A549 (cell line): ENCODE measurements around the gene PTPRN2. TPM values are rescaled to one million over a fixed set of nuclear protein-coding genes. Genes with fewer than 3 reads are reported as not detected.
"Not testable (repeated sequence)": the region's sequence is repeated elsewhere in the genome, so short reads cannot be mapped to it uniquely, and the experiment has no call there.

Source experiments
- ATAC-seq, 2 experiments: fragments of 200-7000 bp in 1 of 2; fragments of >200 bp in 1 of 2; cut with Nextera tagmentation in 1 of 2; cut with Tn5 transposase in 1 of 2; 3 replicates each; pipeline versions ENCODE4 v1.8.0 to v1.9.1; 2018 to 2020; ENCODE audit warnings: mild to moderate bottlenecking in 1 of 2, moderate library complexity in 1 of 2
- CTCF ChIA-PET: fragments of 300-600 bp; sonication (Branson Sonifier 250); formaldehyde crosslinking; extraction: SDS; loops from one replicate; lab custom pipeline; 2021; ENCODE audit warnings: antibody characterized with exemption, inconsistent platforms; lab: Yijun Ruan, JAX
- POLR2A ChIA-PET: fragments of 350-600 bp; formaldehyde crosslinking; extraction: SDS; loops from one replicate; lab custom pipeline; 2021; ENCODE audit warnings: antibody characterized with exemption, inconsistent platforms; lab: Yijun Ruan, JAX
- DNase-seq, 2 experiments: peaks; one replicate each; pipeline versions ENCODE4 v3.0.0 to v3.0.0-alpha.2; 2011 to 2016; ENCODE audit warnings: low read depth in 1 of 2, low spot score in 1 of 2
- FAIRE-seq: peaks from 2 replicates; lab custom pipeline; 2011; peaks lifted over from hg19 to GRCh38; lab: Jason Lieb, UNC
- H3K27ac ChIP-seq, 2 experiments: fragments of >200 bp; sonication (Bioruptor Twin); formaldehyde crosslinking; 3 replicates each; pipeline ENCODE4 v1.5.1; 2016 to 2017
- H3K4me1 ChIP-seq: fragments of >200 bp; sonication (Bioruptor Twin); formaldehyde crosslinking; 3 replicates; pipeline ENCODE4 v1.6.1; 2016
- H3K4me2 ChIP-seq: fragments of >200 bp; sonication (Bioruptor Twin); formaldehyde crosslinking; 3 replicates; pipeline ENCODE4 v1.6.1; 2016
- H3K4me3 ChIP-seq: fragments of >200 bp; sonication (Bioruptor Twin); formaldehyde crosslinking; 3 replicates; pipeline ENCODE4 v1.5.1; 2016
- H3K9me3 ChIP-seq: fragments of >200 bp; sonication (Bioruptor Twin); formaldehyde crosslinking; 3 replicates; pipeline ENCODE4 v1.6.1; 2016
- CBX2 ChIP-seq: fragments of 200-600 bp; sonication (generic); IDR thresholded peaks from 2 replicates; pipeline ENCODE4 v1.6.1; 2016; ENCODE audit warnings: low read depth, mild to moderate bottlenecking, borderline replicate concordance
- CBX8 ChIP-seq: fragments of 200-600 bp; sonication (generic); IDR thresholded peaks from 2 replicates; pipeline ENCODE4 v1.6.1; 2016
- CEBPB ChIP-seq, 2 experiments: fragments of >200 bp in 1 of 2; sonication (Bioruptor Twin) in 1 of 2; formaldehyde crosslinking in 1 of 2; IDR thresholded peaks; 2 replicates each; pipeline ENCODE4 v1.6.1; 2012 to 2016
- CHD4 ChIP-seq: fragments of 200-600 bp; sonication (generic); IDR thresholded peaks from 2 replicates; pipeline ENCODE4 v1.6.1; 2016; ENCODE audit warnings: antibody characterized with exemption, mild to moderate bottlenecking, borderline replicate concordance
- EHF ChIP-seq: fragments of 250-450 bp; sonication (Bioruptor Pico); IDR thresholded peaks from 2 replicates; pipeline ENCODE4 v1.5.0; 2020; ENCODE audit warnings: mild to moderate bottlenecking
- FOSB ChIP-seq: fragments of 250-450 bp; sonication (Bioruptor Pico); IDR thresholded peaks from 2 replicates; pipeline ENCODE4 v1.5.0; 2020; ENCODE audit warnings: mild to moderate bottlenecking, moderate library complexity
- FOSL2 ChIP-seq, 2 experiments: fragments of 450-650 bp in 1 of 2; fragments of >200 bp in 1 of 2; sonication (Bioruptor Twin) in 1 of 2; formaldehyde crosslinking; IDR thresholded peaks; 2 replicates each; pipeline versions ENCODE4 v1.5.0 to v1.6.1; 2016 to 2020; ENCODE audit warnings: mild to moderate bottlenecking in 1 of 2, moderate library complexity in 1 of 2
- GATA3 ChIP-seq: IDR thresholded peaks from 2 replicates; pipeline ENCODE4 v1.6.1; 2012; ENCODE audit warnings: borderline replicate concordance
- HEYL ChIP-seq: fragments of 250-450 bp; sonication (Bioruptor Pico); IDR thresholded peaks from 2 replicates; pipeline ENCODE4 v1.8.0; 2021; ENCODE audit warnings: mild to moderate bottlenecking, moderate library complexity
- HOXA7 ChIP-seq: fragments of 250-450 bp; sonication (Bioruptor Pico); IDR thresholded peaks from 2 replicates; pipeline ENCODE4 v1.5.0; 2020; ENCODE audit warnings: mild to moderate bottlenecking, moderate library complexity
- HOXB13 ChIP-seq: fragments of 250-450 bp; sonication (Bioruptor Pico); IDR thresholded peaks from 2 replicates; pipeline ENCODE4 v1.5.0; 2020; ENCODE audit warnings: low read depth, mild to moderate bottlenecking, moderate library complexity
- HOXB5 ChIP-seq: fragments of 250-450 bp; sonication (Bioruptor Pico); IDR thresholded peaks from 2 replicates; pipeline ENCODE4 v1.5.0; 2020; ENCODE audit warnings: mild to moderate bottlenecking, moderate library complexity
- JUN ChIP-seq, 2 experiments: fragments of >200 bp; sonication (Bioruptor Twin); formaldehyde crosslinking; IDR thresholded peaks; 2 replicates in 1 of 2; 3 replicates in 1 of 2; pipeline ENCODE4 v1.6.1; 2016 to 2017
- MAFK ChIP-seq: fragments of 450-650 bp; IDR thresholded peaks from 2 replicates; pipeline ENCODE4 v1.6.1; 2014; ENCODE audit not compliant: partially characterized antibody
- MYC ChIP-seq: IDR thresholded peaks from 2 replicates; pipeline ENCODE4 v1.6.1; 2012; ENCODE audit warnings: mild to moderate bottlenecking, inconsistent platforms, low read length, improper control_type of control experiment, borderline replicate concordance
- NFE2L2 ChIP-seq: fragments of 150-350 bp; conservative IDR thresholded peaks from 2 replicates; pipeline ENCODE4 v1.6.1; 2014; ENCODE audit warnings: low read length
- NPAS2 ChIP-seq: fragments of 250-450 bp; sonication (Bioruptor Pico); IDR thresholded peaks from 2 replicates; pipeline ENCODE4 v1.8.0; 2022; ENCODE audit warnings: mild to moderate bottlenecking, moderate library complexity, borderline replicate concordance
- PHF8 ChIP-seq: fragments of 200-600 bp; sonication (generic); IDR thresholded peaks from 2 replicates; pipeline ENCODE4 v1.6.1; 2016; ENCODE audit warnings: low read depth, mild to moderate bottlenecking, antibody characterized with exemption, moderate library complexity, borderline replicate concordance
- POLR2AphosphoS2 ChIP-seq: conservative IDR thresholded peaks from 2 replicates; pipeline ENCODE4 v1.6.1; 2012; ENCODE audit warnings: low read length, improper control_type of control experiment, inconsistent platforms
- RARB ChIP-seq: fragments of 250-450 bp; sonication (Bioruptor Pico); IDR thresholded peaks from 2 replicates; pipeline ENCODE4 v1.8.0; 2021; ENCODE audit warnings: mild to moderate bottlenecking, moderate library complexity
- RCOR1 ChIP-seq: fragments of 150-350 bp; IDR thresholded peaks from 2 replicates; pipeline ENCODE4 v1.6.1; 2014; ENCODE audit warnings: antibody characterized with exemption, low read length, low read depth
- RFX5 ChIP-seq: fragments of 450-650 bp; IDR thresholded peaks from 2 replicates; pipeline ENCODE4 v1.7.1; 2014; ENCODE audit warnings: antibody characterized with exemption, mild to moderate bottlenecking, moderate library complexity
- RNF2 ChIP-seq: fragments of 200-600 bp; sonication (generic); IDR thresholded peaks from 2 replicates; pipeline ENCODE4 v1.6.1; 2016; ENCODE audit warnings: low read depth, mild to moderate bottlenecking, antibody characterized with exemption, moderate library complexity, borderline replicate concordance
- TP53 ChIP-seq: fragments of 250-450 bp; sonication (Bioruptor Pico); IDR thresholded peaks from 2 replicates; pipeline ENCODE4 v1.5.0; 2021; ENCODE audit warnings: mild to moderate bottlenecking, moderate library complexity
- ZFP36 ChIP-seq: fragments of 450-650 bp; IDR thresholded peaks from 2 replicates; pipeline ENCODE4 v1.6.1; 2014; ENCODE audit warnings: borderline replicate concordance; ENCODE audit not compliant: partially characterized antibody
- ZNF302 ChIP-seq: fragments of 250-450 bp; sonication (Bioruptor Pico); IDR thresholded peaks from 2 replicates; pipeline ENCODE4 v1.9.0; 2021; ENCODE audit warnings: inconsistent platforms, mild to moderate bottlenecking, moderate library complexity
- ZSCAN20 ChIP-seq: fragments of 250-450 bp; sonication (Bioruptor Pico); IDR thresholded peaks from 2 replicates; pipeline ENCODE4 v1.8.0; 2022; ENCODE audit warnings: mild to moderate bottlenecking, moderate library complexity
- WGBS: methylation state at CpG from one replicate; pipeline ENCODE4 v1.1.6; 2017; ENCODE audit errors: missing lambda C conversion rate; 5-methylcytosine and 5-hydroxymethylcytosine counted together
- polyA plus RNA-seq, 4 experiments: library from polyadenylated mRNA; depleted of rRNA in 3 of 4; stranded (reverse); fragments of >200 nt; fragmentation: RNase III in 1 of 4; extraction: RNeasy Plus Mini Kit Qiagen cat#74134 plus additional on column Dnase treatment in 1 of 4; gene quantifications; 2 replicates in 3 of 4; 3 replicates in 1 of 4; pipeline ENCODE4 v1.2.3, GENCODE V29; 2011 to 2017
- TF ChIP-seq, protein P1 (sequence below): fragments of 250-450 bp; sonication (Bioruptor Pico); IDR thresholded peaks from 2 replicates; pipeline ENCODE4 v1.5.0; 2020; ENCODE audit warnings: low read depth, mild to moderate bottlenecking, moderate library complexity
- TF ChIP-seq, protein P2 (sequence below): IDR thresholded peaks from 2 replicates; pipeline ENCODE4 v1.6.1; 2012
- TF ChIP-seq, protein P3 (sequence below): fragments of 200-600 bp; sonication (generic); IDR thresholded peaks from 2 replicates; pipeline ENCODE4 v1.6.1; 2016; ENCODE audit warnings: antibody characterized with exemption, mild to moderate bottlenecking, moderate library complexity
- TF ChIP-seq, protein P4 (sequence below): fragments of >200 bp; sonication (Bioruptor Twin); formaldehyde crosslinking; IDR thresholded peaks from 2 replicates; pipeline ENCODE4 v1.6.1; 2016
- TF ChIP-seq, protein P5 (sequence below): IDR thresholded peaks from 2 replicates; pipeline ENCODE4 v1.6.1; 2012; ENCODE audit warnings: low read depth, borderline replicate concordance
- TF ChIP-seq, protein P6 (sequence below): fragments of >200 bp; sonication (Bioruptor Twin); formaldehyde crosslinking; IDR thresholded peaks from 3 replicates; pipeline ENCODE4 v1.6.1; 2016
- TF ChIP-seq, protein P7 (sequence below): fragments of 150-350 bp; IDR thresholded peaks from 2 replicates; pipeline ENCODE4 v1.6.1; 2014; ENCODE audit warnings: low read depth, mild to moderate bottlenecking, low read length

Gene PTPRN2
- polyA plus RNA-seq, 2 of the 4 experiments (the other 2 are of a cell fraction), result 0.41 to 1.2 TPM

DNA sequence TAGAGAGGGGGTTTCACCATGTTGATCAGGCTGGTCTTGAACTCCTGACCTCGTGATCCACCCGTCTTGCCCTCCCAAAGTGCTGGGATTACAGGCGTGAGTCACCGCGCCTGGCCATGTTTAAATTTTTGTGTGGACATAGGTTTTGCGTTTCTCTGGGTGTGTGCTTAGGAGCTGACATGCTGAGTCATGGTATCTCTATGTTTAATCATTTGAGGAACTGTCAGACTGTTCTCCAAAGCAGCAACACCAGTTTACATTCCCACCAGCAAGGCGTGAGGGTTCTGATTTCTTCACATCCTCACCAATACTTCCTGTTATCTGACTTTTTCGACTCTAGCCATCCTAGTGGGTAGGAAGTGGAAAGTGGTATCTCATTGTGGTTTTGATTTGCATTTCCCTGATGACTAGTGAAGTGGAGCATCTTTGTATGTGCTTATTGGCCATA lies 1097.1 kb downstream of the PTPRN2 start (continued):
- TF ChIP-seq JUN (IDR thresholded peaks at IDR 0.05), result peak; percentile 40 to 43; a peak in 2 of 5 replicates
- no peak for TF ChIP-seq NPAS2 (CRISPR knock-in tag)
- peak; percentile 94 for TF ChIP-seq NFE2L2
- TF ChIP-seq, protein P1, sequence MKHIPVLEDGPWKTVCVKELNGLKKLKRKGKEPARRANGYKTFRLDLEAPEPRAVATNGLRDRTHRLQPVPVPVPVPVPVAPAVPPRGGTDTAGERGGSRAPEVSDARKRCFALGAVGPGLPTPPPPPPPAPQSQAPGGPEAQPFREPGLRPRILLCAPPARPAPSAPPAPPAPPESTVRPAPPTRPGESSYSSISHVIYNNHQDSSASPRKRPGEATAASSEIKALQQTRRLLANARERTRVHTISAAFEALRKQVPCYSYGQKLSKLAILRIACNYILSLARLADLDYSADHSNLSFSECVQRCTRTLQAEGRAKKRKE (CRISPR knock-in tag), result no peak
- TF ChIP-seq, protein P2, sequence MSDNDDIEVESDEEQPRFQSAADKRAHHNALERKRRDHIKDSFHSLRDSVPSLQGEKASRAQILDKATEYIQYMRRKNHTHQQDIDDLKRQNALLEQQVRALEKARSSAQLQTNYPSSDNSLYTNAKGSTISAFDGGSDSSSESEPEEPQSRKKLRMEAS, result peak; percentile 75
- TF ChIP-seq RARB (CRISPR knock-in tag), result no peak
- TF ChIP-seq RFX5, result peak; percentile 55; the same call in 1 of the 2 replicates
- no peak for TF ChIP-seq PHF8
- no peak for TF ChIP-seq HOXA7 (CRISPR knock-in tag)
- no peak; the same call in 1 of the 2 replicates for TF ChIP-seq CHD4
- TF ChIP-seq FOSB, result no peak
- TF ChIP-seq CBX8, result no peak
- no peak for TF ChIP-seq RNF2
- TF ChIP-seq RCOR1, result no peak
- no peak for TF ChIP-seq ZSCAN20
- peak in 1 of 2 experiments; percentile 77; a peak in 2 of 4 replicates for TF ChIP-seq CEBPB (IDR thresholded peaks at IDR 0.05)
- no peak for TF ChIP-seq MYC
- no peak for TF ChIP-seq HOXB13 (CRISPR knock-in tag)
- TF ChIP-seq HEYL (CRISPR knock-in tag), result no peak
- no peak for TF ChIP-seq CBX2
- TF ChIP-seq EHF (CRISPR knock-in tag), result peak; percentile 36; the same call in 1 of the 2 replicates
- TF ChIP-seq ZNF302 (CRISPR knock-in tag), result 0 out of 2 replicates have a peak, but pooled peaks have one; percentile 21
- TF ChIP-seq HOXB5 (CRISPR knock-in tag), result no peak
- TF ChIP-seq, protein P3, sequence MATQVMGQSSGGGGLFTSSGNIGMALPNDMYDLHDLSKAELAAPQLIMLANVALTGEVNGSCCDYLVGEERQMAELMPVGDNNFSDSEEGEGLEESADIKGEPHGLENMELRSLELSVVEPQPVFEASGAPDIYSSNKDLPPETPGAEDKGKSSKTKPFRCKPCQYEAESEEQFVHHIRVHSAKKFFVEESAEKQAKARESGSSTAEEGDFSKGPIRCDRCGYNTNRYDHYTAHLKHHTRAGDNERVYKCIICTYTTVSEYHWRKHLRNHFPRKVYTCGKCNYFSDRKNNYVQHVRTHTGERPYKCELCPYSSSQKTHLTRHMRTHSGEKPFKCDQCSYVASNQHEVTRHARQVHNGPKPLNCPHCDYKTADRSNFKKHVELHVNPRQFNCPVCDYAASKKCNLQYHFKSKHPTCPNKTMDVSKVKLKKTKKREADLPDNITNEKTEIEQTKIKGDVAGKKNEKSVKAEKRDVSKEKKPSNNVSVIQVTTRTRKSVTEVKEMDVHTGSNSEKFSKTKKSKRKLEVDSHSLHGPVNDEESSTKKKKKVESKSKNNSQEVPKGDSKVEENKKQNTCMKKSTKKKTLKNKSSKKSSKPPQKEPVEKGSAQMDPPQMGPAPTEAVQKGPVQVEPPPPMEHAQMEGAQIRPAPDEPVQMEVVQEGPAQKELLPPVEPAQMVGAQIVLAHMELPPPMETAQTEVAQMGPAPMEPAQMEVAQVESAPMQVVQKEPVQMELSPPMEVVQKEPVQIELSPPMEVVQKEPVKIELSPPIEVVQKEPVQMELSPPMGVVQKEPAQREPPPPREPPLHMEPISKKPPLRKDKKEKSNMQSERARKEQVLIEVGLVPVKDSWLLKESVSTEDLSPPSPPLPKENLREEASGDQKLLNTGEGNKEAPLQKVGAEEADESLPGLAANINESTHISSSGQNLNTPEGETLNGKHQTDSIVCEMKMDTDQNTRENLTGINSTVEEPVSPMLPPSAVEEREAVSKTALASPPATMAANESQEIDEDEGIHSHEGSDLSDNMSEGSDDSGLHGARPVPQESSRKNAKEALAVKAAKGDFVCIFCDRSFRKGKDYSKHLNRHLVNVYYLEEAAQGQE, result no peak
- TF ChIP-seq, protein P4, sequence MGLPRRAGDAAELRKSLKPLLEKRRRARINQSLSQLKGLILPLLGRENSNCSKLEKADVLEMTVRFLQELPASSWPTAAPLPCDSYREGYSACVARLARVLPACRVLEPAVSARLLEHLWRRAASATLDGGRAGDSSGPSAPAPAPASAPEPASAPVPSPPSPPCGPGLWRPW, result peak; percentile 42; the same call in 1 of the 2 replicates
- TF ChIP-seq MAFK, result peak; percentile 100
- TF ChIP-seq, protein P5, sequence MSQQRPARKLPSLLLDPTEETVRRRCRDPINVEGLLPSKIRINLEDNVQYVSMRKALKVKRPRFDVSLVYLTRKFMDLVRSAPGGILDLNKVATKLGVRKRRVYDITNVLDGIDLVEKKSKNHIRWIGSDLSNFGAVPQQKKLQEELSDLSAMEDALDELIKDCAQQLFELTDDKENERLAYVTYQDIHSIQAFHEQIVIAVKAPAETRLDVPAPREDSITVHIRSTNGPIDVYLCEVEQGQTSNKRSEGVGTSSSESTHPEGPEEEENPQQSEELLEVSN, result no peak
- TF ChIP-seq GATA3, result peak; percentile 59; the same call in 1 of the 2 replicates
- TF ChIP-seq ZFP36, result no peak
- no peak for TF ChIP-seq TP53 (CRISPR knock-in tag)
- TF ChIP-seq, protein P6, sequence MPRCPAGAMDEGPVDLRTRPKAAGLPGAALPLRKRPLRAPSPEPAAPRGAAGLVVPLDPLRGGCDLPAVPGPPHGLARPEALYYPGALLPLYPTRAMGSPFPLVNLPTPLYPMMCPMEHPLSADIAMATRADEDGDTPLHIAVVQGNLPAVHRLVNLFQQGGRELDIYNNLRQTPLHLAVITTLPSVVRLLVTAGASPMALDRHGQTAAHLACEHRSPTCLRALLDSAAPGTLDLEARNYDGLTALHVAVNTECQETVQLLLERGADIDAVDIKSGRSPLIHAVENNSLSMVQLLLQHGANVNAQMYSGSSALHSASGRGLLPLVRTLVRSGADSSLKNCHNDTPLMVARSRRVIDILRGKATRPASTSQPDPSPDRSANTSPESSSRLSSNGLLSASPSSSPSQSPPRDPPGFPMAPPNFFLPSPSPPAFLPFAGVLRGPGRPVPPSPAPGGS, result no peak
- TF ChIP-seq, protein P7, sequence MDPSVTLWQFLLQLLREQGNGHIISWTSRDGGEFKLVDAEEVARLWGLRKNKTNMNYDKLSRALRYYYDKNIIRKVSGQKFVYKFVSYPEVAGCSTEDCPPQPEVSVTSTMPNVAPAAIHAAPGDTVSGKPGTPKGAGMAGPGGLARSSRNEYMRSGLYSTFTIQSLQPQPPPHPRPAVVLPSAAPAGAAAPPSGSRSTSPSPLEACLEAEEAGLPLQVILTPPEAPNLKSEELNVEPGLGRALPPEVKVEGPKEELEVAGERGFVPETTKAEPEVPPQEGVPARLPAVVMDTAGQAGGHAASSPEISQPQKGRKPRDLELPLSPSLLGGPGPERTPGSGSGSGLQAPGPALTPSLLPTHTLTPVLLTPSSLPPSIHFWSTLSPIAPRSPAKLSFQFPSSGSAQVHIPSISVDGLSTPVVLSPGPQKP, result no peak
- TF ChIP-seq FOSL2 (IDR thresholded peaks at IDR 0.05), result peak; percentile 59; the same call in 1 of the 2 replicates
- TF ChIP-seq FOSL2 (CRISPR knock-in tag; IDR thresholded peaks at IDR 0.05), result peak; percentile 97
- no peak for TF ChIP-seq POLR2AphosphoS2

DNA sequence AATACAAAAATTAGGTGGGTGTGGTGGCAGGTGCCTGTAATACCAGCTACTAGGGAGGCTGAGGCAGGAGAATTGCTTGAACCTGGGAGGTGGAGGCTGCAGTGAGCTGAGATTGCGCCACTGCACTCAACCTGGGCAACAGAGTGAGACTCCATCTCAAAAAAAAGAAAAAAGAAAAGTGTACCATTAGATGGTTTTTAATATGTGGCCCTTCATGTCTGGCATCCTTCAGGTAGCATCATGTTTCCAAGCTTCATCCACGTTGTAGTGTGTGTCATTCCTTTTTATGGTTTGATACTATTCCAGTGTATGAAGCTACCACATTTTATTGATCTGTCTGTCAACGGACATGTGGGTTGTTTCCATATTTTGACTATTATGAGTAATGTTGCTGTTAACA lies 1097.8 kb downstream of the PTPRN2 start:
- H3K4me3 ChIP-seq, POLR2A ChIA-PET, FAIRE-seq, H3K9me3 ChIP-seq, ATAC-seq, CTCF ChIA-PET, DNase-seq: not testable (repeated sequence)
- Histone ChIP-seq H3K27ac (peak overlapping the region; percentile 62 to 82; a peak in 5 of 6 replicates), H3K4me1 (peaks cover 19% of the 10 kb centered on the region), H3K4me2 (peak overlapping the region; percentile 24; the same call in 1 of the 3 replicates)
- WGBS, result 79% methylated on average over 3 of the region's 3 CpGs
